ENCODE results near the gene PRKG1.

Gene PRKG1

DNA sequence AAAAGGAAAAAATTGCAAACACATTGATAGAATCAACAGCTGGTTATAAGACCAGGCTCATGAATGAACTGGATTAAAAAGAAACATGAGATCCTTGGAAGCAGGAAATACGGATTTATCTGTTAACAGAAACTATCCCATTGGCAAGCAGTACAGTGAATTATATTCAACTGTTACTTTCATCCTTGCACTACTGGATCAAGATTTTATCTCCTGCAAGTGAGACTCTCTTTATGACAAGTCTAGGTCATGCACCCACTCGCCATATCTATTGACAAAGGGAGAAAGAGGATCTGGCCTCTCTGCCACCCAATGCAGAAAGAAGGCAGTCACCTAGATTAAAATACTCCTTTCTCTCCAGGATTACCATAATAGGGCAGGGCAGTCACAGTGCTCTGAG, 583.7 kb downstream of the PRKG1 start:
- no peak for DNase-seq (ENCODE audit: insufficient read length, low spot score)
- FAIRE-seq: no peak
- TF ChIP-seq POLR2AphosphoS5 (IDR thresholded peaks at IDR 0.05; ENCODE audit: low read depth, low read length) (no peak), POU2F2 (IDR thresholded peaks at IDR 0.05; ENCODE audit: low read depth, low read length) (no peak), POLR2A (IDR thresholded peaks at IDR 0.05; ENCODE audit: low read depth, low read length) (no peak), SPI1 (IDR thresholded peaks at IDR 0.05; ENCODE audit: low read depth, low read length) (no peak)

DNA sequence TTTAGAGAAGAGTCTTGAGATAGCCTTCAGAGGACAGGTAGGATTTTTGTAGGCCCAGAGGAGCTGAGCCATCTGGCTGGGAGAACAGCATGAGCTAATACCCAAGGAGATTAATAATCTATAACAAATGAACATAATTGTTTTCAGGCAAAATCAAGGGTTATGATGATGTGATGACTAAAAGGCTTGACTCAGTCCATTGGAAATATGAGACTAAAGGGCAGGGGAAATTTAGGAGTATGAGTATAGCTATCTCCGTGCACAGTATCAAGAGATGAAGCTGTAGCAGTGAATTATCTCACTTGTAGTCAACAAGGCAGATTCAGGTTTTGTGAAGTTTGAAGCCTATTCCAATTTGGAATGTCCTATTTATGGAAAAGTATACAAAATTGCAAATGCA, 585.1 kb downstream of the PRKG1 start:
- no peak for FAIRE-seq
- TF ChIP-seq SPI1 (IDR thresholded peaks at IDR 0.05; ENCODE audit: low read depth, low read length) (no peak), POLR2A (IDR thresholded peaks at IDR 0.05; ENCODE audit: low read depth, low read length) (no peak), POU2F2 (IDR thresholded peaks at IDR 0.05; ENCODE audit: low read depth, low read length) (no peak), TAF1 (IDR thresholded peaks at IDR 0.05; ENCODE audit: low read depth, low read length) (no peak), PAX5 (IDR thresholded peaks at IDR 0.05; ENCODE audit: insufficient read depth, low read length, severe bottlenecking) (no peak), POLR2AphosphoS5 (IDR thresholded peaks at IDR 0.05; ENCODE audit: low read depth, low read length) (no peak)
- no peak for DNase-seq (ENCODE audit: insufficient read length, low spot score)

- FAIRE-seq: no peak
- no peak for TF ChIP-seq POU2F2 (IDR thresholded peaks at IDR 0.05; ENCODE audit: low read depth, low read length)
- no peak for TF ChIP-seq POLR2A (IDR thresholded peaks at IDR 0.05; ENCODE audit: low read depth, low read length)
- no peak for TF ChIP-seq PAX5 (IDR thresholded peaks at IDR 0.05; ENCODE audit: insufficient read depth, low read length, severe bottlenecking)
- no peak for TF ChIP-seq TAF1 (IDR thresholded peaks at IDR 0.05; ENCODE audit: low read depth, low read length)
- no peak for TF ChIP-seq POLR2AphosphoS5 (IDR thresholded peaks at IDR 0.05; ENCODE audit: low read depth, low read length)
- TF ChIP-seq SPI1 (IDR thresholded peaks at IDR 0.05; ENCODE audit: low read depth, low read length): no peak
- DNase-seq (ENCODE audit: insufficient read length, low spot score): no peak
Measured at GRCh38 chr10:51663086-51663485, 588.8 kb downstream of the PRKG1 start.

DNA sequence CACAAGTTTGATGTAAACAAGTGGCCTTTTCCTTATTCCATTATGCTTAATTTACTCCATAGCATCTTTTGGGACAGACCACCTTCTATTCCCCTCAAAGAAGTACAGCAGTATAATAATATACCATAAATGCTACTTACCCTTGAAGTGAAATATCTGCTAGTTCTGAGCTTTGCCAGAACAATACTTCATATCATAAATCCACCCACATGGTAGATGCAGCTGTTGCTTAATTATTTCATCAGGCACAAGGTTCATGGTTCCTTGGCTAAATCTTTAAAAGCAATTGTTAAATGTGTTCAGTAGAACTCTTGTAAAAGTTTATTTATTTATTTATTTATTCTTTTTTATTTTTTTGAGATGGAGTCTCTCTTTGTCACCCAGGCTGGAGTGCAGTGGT, 592.2 kb downstream of the PRKG1 start:
- DNase-seq (ENCODE audit: insufficient read length, low spot score) (no peak), FAIRE-seq (no peak)
- TF ChIP-seq TAF1 (IDR thresholded peaks at IDR 0.05; ENCODE audit: low read depth, low read length) (no peak), POLR2A (IDR thresholded peaks at IDR 0.05; ENCODE audit: low read depth, low read length) (no peak), PAX5 (IDR thresholded peaks at IDR 0.05; ENCODE audit: insufficient read depth, low read length, severe bottlenecking) (no peak), SPI1 (IDR thresholded peaks at IDR 0.05; ENCODE audit: low read depth, low read length) (no peak), POU2F2 (IDR thresholded peaks at IDR 0.05; ENCODE audit: low read depth, low read length) (no peak), POLR2AphosphoS5 (IDR thresholded peaks at IDR 0.05; ENCODE audit: low read depth, low read length) (no peak)

- TF ChIP-seq POU2F2 (IDR thresholded peaks at IDR 0.05; ENCODE audit: low read depth, low read length): no peak
- TF ChIP-seq TAF1 (IDR thresholded peaks at IDR 0.05; ENCODE audit: low read depth, low read length): no peak
- FAIRE-seq: no peak
- DNase-seq (ENCODE audit: insufficient read length, low spot score): no peak
Measured at GRCh38 chr10:51667678-51668335, 593.5 kb downstream of the PRKG1 start.

DNA sequence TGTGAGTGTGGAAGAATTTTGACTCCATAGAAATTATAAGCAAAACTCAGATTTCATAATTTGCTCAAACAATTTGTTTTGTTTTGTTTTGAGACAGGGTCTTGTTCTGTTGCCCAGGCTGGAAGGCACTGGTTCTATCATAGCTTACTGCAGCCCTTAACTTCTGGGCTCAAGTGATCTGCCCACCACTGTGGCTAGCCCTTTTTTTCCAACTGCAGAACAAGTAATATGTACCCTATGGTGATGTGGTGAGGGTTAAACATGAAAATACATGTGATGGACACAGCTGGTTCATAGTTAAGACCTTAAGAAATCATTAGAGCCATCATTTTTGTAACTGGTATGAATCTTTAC, 594.0 kb downstream of the PRKG1 start:
- TF ChIP-seq TAF1 (IDR thresholded peaks at IDR 0.05; ENCODE audit: low read depth, low read length) (no peak), PAX5 (IDR thresholded peaks at IDR 0.05; ENCODE audit: insufficient read depth, low read length, severe bottlenecking) (no peak), POU2F2 (IDR thresholded peaks at IDR 0.05; ENCODE audit: low read depth, low read length) (no peak), POLR2A (IDR thresholded peaks at IDR 0.05; ENCODE audit: low read depth, low read length) (no peak), POLR2AphosphoS5 (IDR thresholded peaks at IDR 0.05; ENCODE audit: low read depth, low read length) (no peak), SPI1 (IDR thresholded peaks at IDR 0.05; ENCODE audit: low read depth, low read length) (no peak)
- DNase-seq (ENCODE audit: insufficient read length, low spot score) (no peak), FAIRE-seq (no peak)

- FAIRE-seq (no peak), DNase-seq (ENCODE audit: insufficient read length, low spot score) (no peak)
- TF ChIP-seq POLR2A (IDR thresholded peaks at IDR 0.05; ENCODE audit: low read depth, low read length) (no peak), POU2F2 (IDR thresholded peaks at IDR 0.05; ENCODE audit: low read depth, low read length) (no peak), PAX5 (IDR thresholded peaks at IDR 0.05; ENCODE audit: insufficient read depth, low read length, severe bottlenecking) (no peak), SPI1 (IDR thresholded peaks at IDR 0.05; ENCODE audit: low read depth, low read length) (no peak), POLR2AphosphoS5 (IDR thresholded peaks at IDR 0.05; ENCODE audit: low read depth, low read length) (no peak), TAF1 (IDR thresholded peaks at IDR 0.05; ENCODE audit: low read depth, low read length) (no peak)
Measured at GRCh38 chr10:51669041-51669440, 594.8 kb downstream of the PRKG1 start.

- TF ChIP-seq POU2F2 (IDR thresholded peaks at IDR 0.05; ENCODE audit: low read depth, low read length): no peak
- TF ChIP-seq SPI1 (IDR thresholded peaks at IDR 0.05; ENCODE audit: low read depth, low read length): no peak
- no peak for TF ChIP-seq POLR2A (IDR thresholded peaks at IDR 0.05; ENCODE audit: low read depth, low read length)
- TF ChIP-seq TAF1 (IDR thresholded peaks at IDR 0.05; ENCODE audit: low read depth, low read length): no peak
- no peak for TF ChIP-seq POLR2AphosphoS5 (IDR thresholded peaks at IDR 0.05; ENCODE audit: low read depth, low read length)
- TF ChIP-seq PAX5 (IDR thresholded peaks at IDR 0.05; ENCODE audit: insufficient read depth, low read length, severe bottlenecking): no peak
- DNase-seq (ENCODE audit: insufficient read length, low spot score): no peak
- no peak for FAIRE-seq
Measured at GRCh38 chr10:51672039-51672535, 597.8 kb downstream of the PRKG1 start.

GRCh38 chr10:51675088-51675487, 600.8 kb downstream of the PRKG1 start:
- DNase-seq (ENCODE audit: insufficient read length, low spot score) (no peak), FAIRE-seq (no peak)

DNA sequence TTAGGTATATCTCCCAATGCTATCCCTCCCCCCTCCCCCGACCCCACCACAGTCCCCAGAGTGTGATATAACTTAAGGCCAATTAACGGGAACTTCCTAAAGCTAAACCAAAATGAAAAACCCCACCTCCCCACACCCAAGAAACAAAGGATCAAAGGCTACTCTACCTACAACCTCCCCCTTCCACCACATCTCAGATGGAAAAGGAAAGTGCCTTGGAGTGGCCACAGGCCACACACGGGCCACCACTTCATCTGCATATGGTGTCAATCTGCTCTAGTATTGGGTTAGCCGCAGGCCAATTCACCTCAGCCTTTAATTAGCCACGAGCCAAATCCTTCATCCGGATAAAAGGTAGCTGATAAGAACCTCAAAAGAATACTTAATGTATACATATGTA, 605.6 kb downstream of the PRKG1 start:
- no peak for DNase-seq (ENCODE audit: insufficient read length, low spot score)
- TF ChIP-seq SPI1 (IDR thresholded peaks at IDR 0.05; ENCODE audit: low read depth, low read length): no peak
- TF ChIP-seq TAF1 (IDR thresholded peaks at IDR 0.05; ENCODE audit: low read depth, low read length): no peak
- no peak for TF ChIP-seq POU2F2 (IDR thresholded peaks at IDR 0.05; ENCODE audit: low read depth, low read length)
- no peak for TF ChIP-seq PAX5 (IDR thresholded peaks at IDR 0.05; ENCODE audit: insufficient read depth, low read length, severe bottlenecking)
- no peak for TF ChIP-seq POLR2A (IDR thresholded peaks at IDR 0.05; ENCODE audit: low read depth, low read length)
- no peak for TF ChIP-seq POLR2AphosphoS5 (IDR thresholded peaks at IDR 0.05; ENCODE audit: low read depth, low read length)
- no peak for FAIRE-seq

More at GRCh38 chr10:51675088-51675487, 600.8 kb downstream of the PRKG1 start:
- no peak for TF ChIP-seq SPI1 (IDR thresholded peaks at IDR 0.05; ENCODE audit: low read depth, low read length)
- no peak for TF ChIP-seq POLR2AphosphoS5 (IDR thresholded peaks at IDR 0.05; ENCODE audit: low read depth, low read length)
- TF ChIP-seq POU2F2 (IDR thresholded peaks at IDR 0.05; ENCODE audit: low read depth, low read length): no peak
- no peak for TF ChIP-seq PAX5 (IDR thresholded peaks at IDR 0.05; ENCODE audit: insufficient read depth, low read length, severe bottlenecking)
- TF ChIP-seq TAF1 (IDR thresholded peaks at IDR 0.05; ENCODE audit: low read depth, low read length): no peak
- TF ChIP-seq POLR2A (IDR thresholded peaks at IDR 0.05; ENCODE audit: low read depth, low read length): no peak

All from GM12891 (cell line).